A549 (cell line): ENCODE results near the gene ADAMTS16. TPM values are rescaled to one million over a fixed set of nuclear protein-coding genes. Genes with fewer than 3 reads are reported as not detected.

Experiments
- ATAC-seq, 2 experiments: fragments of 200-7000 bp in 1 of 2; fragments of >200 bp in 1 of 2; cut with Nextera tagmentation in 1 of 2; cut with Tn5 transposase in 1 of 2; 3 replicates each; pipeline versions ENCODE4 v1.8.0 to v1.9.1; 2018 to 2020; ENCODE audit warnings: mild to moderate bottlenecking in 1 of 2, moderate library complexity in 1 of 2
- CTCF ChIA-PET: fragments of 300-600 bp; sonication (Branson Sonifier 250); formaldehyde crosslinking; extraction: SDS; loops from one replicate; lab custom pipeline; 2021; ENCODE audit warnings: antibody characterized with exemption, inconsistent platforms; lab: Yijun Ruan, JAX
- POLR2A ChIA-PET: fragments of 350-600 bp; formaldehyde crosslinking; extraction: SDS; loops from one replicate; lab custom pipeline; 2021; ENCODE audit warnings: antibody characterized with exemption, inconsistent platforms; lab: Yijun Ruan, JAX
- DNase-seq, 2 experiments: peaks; one replicate each; pipeline versions ENCODE4 v3.0.0 to v3.0.0-alpha.2; 2011 to 2016; ENCODE audit warnings: low read depth in 1 of 2, low spot score in 1 of 2
- FAIRE-seq: peaks from 2 replicates; lab custom pipeline; 2011; peaks lifted over from hg19 to GRCh38; lab: Jason Lieb, UNC
- H3K27ac ChIP-seq, 2 experiments: fragments of >200 bp; sonication (Bioruptor Twin); formaldehyde crosslinking; 3 replicates each; pipeline ENCODE4 v1.5.1; 2016 to 2017
- H3K4me1 ChIP-seq: fragments of >200 bp; sonication (Bioruptor Twin); formaldehyde crosslinking; 3 replicates; pipeline ENCODE4 v1.6.1; 2016
- H3K4me2 ChIP-seq: fragments of >200 bp; sonication (Bioruptor Twin); formaldehyde crosslinking; 3 replicates; pipeline ENCODE4 v1.6.1; 2016
- H3K4me3 ChIP-seq: fragments of >200 bp; sonication (Bioruptor Twin); formaldehyde crosslinking; 3 replicates; pipeline ENCODE4 v1.5.1; 2016
- H3K9me3 ChIP-seq: fragments of >200 bp; sonication (Bioruptor Twin); formaldehyde crosslinking; 3 replicates; pipeline ENCODE4 v1.6.1; 2016
- CBX2 ChIP-seq: fragments of 200-600 bp; sonication (generic); IDR thresholded peaks from 2 replicates; pipeline ENCODE4 v1.6.1; 2016; ENCODE audit warnings: low read depth, mild to moderate bottlenecking, borderline replicate concordance
- EHMT2 ChIP-seq: fragments of 200-600 bp; sonication (generic); IDR thresholded peaks from 2 replicates; pipeline ENCODE4 v1.6.1; 2016; ENCODE audit warnings: antibody characterized with exemption, low read depth, mild to moderate bottlenecking, moderate library complexity
- ELK1 ChIP-seq: fragments of 150-350 bp; IDR thresholded peaks from 2 replicates; pipeline ENCODE4 v1.6.1; 2014; ENCODE audit warnings: low read depth, mild to moderate bottlenecking, low read length
- FOSB ChIP-seq: fragments of 250-450 bp; sonication (Bioruptor Pico); IDR thresholded peaks from 2 replicates; pipeline ENCODE4 v1.5.0; 2020; ENCODE audit warnings: mild to moderate bottlenecking, moderate library complexity
- HEYL ChIP-seq: fragments of 250-450 bp; sonication (Bioruptor Pico); IDR thresholded peaks from 2 replicates; pipeline ENCODE4 v1.8.0; 2021; ENCODE audit warnings: mild to moderate bottlenecking, moderate library complexity
- HOXB13 ChIP-seq: fragments of 250-450 bp; sonication (Bioruptor Pico); IDR thresholded peaks from 2 replicates; pipeline ENCODE4 v1.5.0; 2020; ENCODE audit warnings: low read depth, mild to moderate bottlenecking, moderate library complexity
- KDM1A ChIP-seq: fragments of 200-600 bp; sonication (generic); IDR thresholded peaks from 2 replicates; pipeline ENCODE4 v1.6.1; 2016; ENCODE audit warnings: low read depth, mild to moderate bottlenecking
- MAFK ChIP-seq: fragments of 450-650 bp; IDR thresholded peaks from 2 replicates; pipeline ENCODE4 v1.6.1; 2014; ENCODE audit not compliant: partially characterized antibody
- MAX ChIP-seq: IDR thresholded peaks from 2 replicates; pipeline ENCODE4 v1.6.1; 2012
- NFE2L2 ChIP-seq: fragments of 150-350 bp; conservative IDR thresholded peaks from 2 replicates; pipeline ENCODE4 v1.6.1; 2014; ENCODE audit warnings: low read length
- NR3C1 ChIP-seq: fragments of >200 bp; sonication (Bioruptor Twin); formaldehyde crosslinking; IDR thresholded peaks from 3 replicates; pipeline ENCODE4 v1.6.1; 2017
- PHF8 ChIP-seq: fragments of 200-600 bp; sonication (generic); IDR thresholded peaks from 2 replicates; pipeline ENCODE4 v1.6.1; 2016; ENCODE audit warnings: low read depth, mild to moderate bottlenecking, antibody characterized with exemption, moderate library complexity, borderline replicate concordance
- POLR2A ChIP-seq: IDR thresholded peaks from 2 replicates; pipeline ENCODE4 v1.6.1; 2012; ENCODE audit warnings: mild to moderate bottlenecking, low read length
- RARB ChIP-seq: fragments of 250-450 bp; sonication (Bioruptor Pico); IDR thresholded peaks from 2 replicates; pipeline ENCODE4 v1.8.0; 2021; ENCODE audit warnings: mild to moderate bottlenecking, moderate library complexity
- REST ChIP-seq: fragments of 200-600 bp; sonication (generic); IDR thresholded peaks from 2 replicates; pipeline ENCODE4 v1.6.1; 2016; ENCODE audit warnings: antibody characterized with exemption, mild to moderate bottlenecking, moderate library complexity
- TP53 ChIP-seq: fragments of 250-450 bp; sonication (Bioruptor Pico); IDR thresholded peaks from 2 replicates; pipeline ENCODE4 v1.5.0; 2021; ENCODE audit warnings: mild to moderate bottlenecking, moderate library complexity
- ZC3H11A ChIP-seq: fragments of 450-650 bp; IDR thresholded peaks from 2 replicates; pipeline ENCODE4 v1.6.1; 2014; ENCODE audit warnings: antibody characterized with exemption, mild to moderate bottlenecking
- WGBS: methylation state at CpG from one replicate; pipeline ENCODE4 v1.1.6; 2017; ENCODE audit errors: missing lambda C conversion rate; 5-methylcytosine and 5-hydroxymethylcytosine counted together
- polyA plus RNA-seq, 4 experiments: library from polyadenylated mRNA; depleted of rRNA in 3 of 4; stranded (reverse); fragments of >200 nt; fragmentation: RNase III in 1 of 4; extraction: RNeasy Plus Mini Kit Qiagen cat#74134 plus additional on column Dnase treatment in 1 of 4; gene quantifications; 2 replicates in 3 of 4; 3 replicates in 1 of 4; pipeline ENCODE4 v1.2.3, GENCODE V29; 2011 to 2017

ADAMTS16 gene
- polyA plus RNA-seq, 2 of the 4 experiments (the other 2 are of a cell fraction), result 0.71 to 1.0 TPM

- WGBS, result 79% methylated on average over 8 of the region's 8 CpGs
- Histone ChIP-seq H3K9me3 (no peaks in the 10 kb centered on the region), H3K4me2 (no peak overlapping the region), H3K4me1 (no peaks in the 10 kb centered on the region), H3K4me3 (no peak overlapping the region), H3K27ac (no peak overlapping the region)
- ChIA-PET POLR2A (no interaction called here), CTCF (no interaction called here)
- no peak for ATAC-seq
- TF ChIP-seq NFE2L2 (no peak), EHMT2 (no peak), FOSB (CRISPR knock-in tag) (no peak), TP53 (CRISPR knock-in tag) (no peak), ZC3H11A (no peak), REST (no peak), NR3C1 (no peak), CBX2 (no peak), POLR2A (no peak), MAFK (no peak), HEYL (CRISPR knock-in tag) (no peak), HOXB13 (no peak), MAX (no peak)
- peak; percentile 76 for FAIRE-seq
- DNase-seq, result no peak
Observed at GRCh38 chr5:5246736-5247135, 106.6 kb downstream of the ADAMTS16 start.

GRCh38 chr5:5250758-5251157 is 110.6 kb downstream of the ADAMTS16 start:
- POLR2A ChIA-PET, result no interaction called here
- TF ChIP-seq PHF8, result no peak
- no peak for TF ChIP-seq REST
- no peak for TF ChIP-seq KDM1A
- TF ChIP-seq ELK1, result no peak
- TF ChIP-seq, all 56 proteins: peak for 0

GRCh38 chr5:5252106-5252505 is 112.0 kb downstream of the ADAMTS16 start:
- DNase-seq (no peak), ATAC-seq (no peak), FAIRE-seq (no peak)
- POLR2A ChIA-PET, result no interaction called here
- H3K4me3 ChIP-seq, result no peak overlapping the region
- H3K27ac ChIP-seq, result no peak overlapping the region
- H3K9me3 ChIP-seq, result peaks cover 31% of the 10 kb centered on the region
- no peak overlapping the region for H3K4me2 ChIP-seq
- no peak for TF ChIP-seq RARB (CRISPR knock-in tag)
- CTCF ChIA-PET, result no interaction called here
- 46% methylated on average over 8 of the region's 8 CpGs for WGBS
- no peaks in the 10 kb centered on the region for H3K4me1 ChIP-seq

More at GRCh38 chr5:5250758-5251157, 110.6 kb downstream of the ADAMTS16 start:
- Histone ChIP-seq H3K4me3 (no peak overlapping the region), H3K9me3 (peaks cover 22% of the 10 kb centered on the region), H3K27ac (no peak overlapping the region), H3K4me2 (no peak overlapping the region), H3K4me1 (no peaks in the 10 kb centered on the region)
- DNase-seq (no peak), ATAC-seq (no peak), FAIRE-seq (no peak)
- 56% methylated on average over 6 of the region's 6 CpGs for WGBS
- CTCF ChIA-PET, result no interaction called here
